ENCODE results near the gene ZNF682. TPM values are rescaled to one million over a fixed set of nuclear protein-coding genes. Genes with fewer than 3 reads are reported as not detected.

The ZNF682 gene
- total and polyA plus RNA-seq, 2 of the 8 experiments (the other 6 are each of a cell fraction or from before 2014, with no cell fraction given) = 4.3 to 27.5 TPM

- CTCF ChIA-PET (ENCODE audit: partially characterized antibody) = no interaction called here
- H3K27ac ChIP-seq (ENCODE audit: low read depth, low read length) = no peak overlapping the region
- WGBS, 2 experiments (ENCODE audit: extremely low coverage in 1 of 2, insufficient coverage in 1 of 2, insufficient read length in 1 of 2, insufficient replicate concordance in 2 of 2, low coverage in 1 of 2, low lambda C conversion rate in 2 of 2, missing lambda C conversion rate in 1 of 2) = 97% methylated on average over 6 of the region's 6 CpGs; no CpG with 5 or more reads in 1 of the 2 experiments
- no peaks in the 10 kb centered on the region for H3K27me3 ChIP-seq (replicated peaks in 1 of 4; ENCODE audit: control insufficient read depth in 3 of 4, extremely low read depth in 1 of 4, insufficient read depth in 3 of 4, low read length in 3 of 4)
- H4K20me1 ChIP-seq (replicated peaks in 1 of 2; ENCODE audit: control insufficient read depth in 1 of 2, insufficient read depth in 2 of 2, low read length in 2 of 2) = peaks cover 0 to 2% of the 10 kb centered on the region in 2 experiments
- H3K79me2 ChIP-seq (ENCODE audit: control insufficient read depth in 1 of 2, insufficient read depth in 2 of 2, low read length in 2 of 2) = peaks cover 0 to 21% of the 10 kb centered on the region in 2 experiments; a peak in 1 of 4 replicates
- H2AFZ ChIP-seq (ENCODE audit: low read length) = no peak overlapping the region
- H3K4me1 ChIP-seq (replicated peaks in 1 of 4; ENCODE audit: control insufficient read depth in 3 of 4, insufficient read depth in 4 of 4, low read length in 3 of 4) = no peaks in the 10 kb centered on the region
- H3K79me1 ChIP-seq (ENCODE audit: low read depth, low read length) = no peaks in the 10 kb centered on the region
- no peak overlapping the region for H4K8ac ChIP-seq (ENCODE audit: extremely low read depth, insufficient read depth, low read length)
- TF ChIP-seq TAF1 (IDR thresholded peaks at IDR 0.05; ENCODE audit: low read depth, low read length) (no peak), CTCF (IDR thresholded peaks at IDR 0.05; ENCODE audit: control extremely low read depth in 1 of 3, insufficient read depth in 1 of 3, low read depth in 1 of 3, low read length in 3 of 3) (no peak), MAX (IDR thresholded peaks at IDR 0.05) (no peak), HDAC2 (IDR thresholded peaks at IDR 0.05; ENCODE audit: borderline replicate concordance in 1 of 2, low read depth in 2 of 2, low read length in 2 of 2) (no peak), EGR1 (IDR thresholded peaks at IDR 0.05; ENCODE audit: borderline replicate concordance, low read depth, low read length) (no peak), POU5F1 (IDR thresholded peaks at IDR 0.05; ENCODE audit: low read depth, low read length) (no peak)
- H2BK5ac ChIP-seq (ENCODE audit: low read depth, low read length) = no peak overlapping the region
- no peak overlapping the region for H3K56ac ChIP-seq (replicated peaks; ENCODE audit: insufficient read length, low read depth, low read length)
- H3K23ac ChIP-seq (ENCODE audit: insufficient read length) = no peak overlapping the region
- H3K14ac ChIP-seq (ENCODE audit: insufficient read length) = no peak overlapping the region
- no peak overlapping the region for H3K18ac ChIP-seq (ENCODE audit: extremely low read depth, low read length)
- no peak overlapping the region for H3K4ac ChIP-seq (replicated peaks; ENCODE audit: insufficient read length, low read depth, low read length)
- H2AK5ac ChIP-seq (ENCODE audit: low read depth, low read length) = no peak overlapping the region
- H4K5ac ChIP-seq (ENCODE audit: insufficient read length, low read depth, low read length) = no peak overlapping the region
- no peak overlapping the region for H4K91ac ChIP-seq (replicated peaks; ENCODE audit: insufficient read length, low read length)
- no peak overlapping the region for H3K4me2 ChIP-seq (ENCODE audit: insufficient read depth in 1 of 2, low read depth in 2 of 2, low read length in 2 of 2)
- H3K4me3 ChIP-seq (ENCODE audit: extremely low read depth in 1 of 4, insufficient read depth in 2 of 4, low read depth in 3 of 4, low read length in 4 of 4) = no peak overlapping the region
- no peaks in the 10 kb centered on the region for H3K9me3 ChIP-seq (ENCODE audit: insufficient read depth in 2 of 2, low read depth in 1 of 2, low read length in 1 of 2)
- H2BK15ac ChIP-seq (ENCODE audit: low read length) = no peak overlapping the region
- DNase-seq (ENCODE audit: low read depth in 1 of 2, low spot score in 2 of 2) = no peak
- H2BK120ac ChIP-seq (replicated peaks; ENCODE audit: low read depth, low read length) = no peak overlapping the region
- no peak overlapping the region for H2BK12ac ChIP-seq (ENCODE audit: low read depth, low read length)
- H3K9ac ChIP-seq (replicated peaks in 1 of 4; ENCODE audit: extremely low read depth in 1 of 4, low read depth in 3 of 4, low read length in 3 of 4) = no peak overlapping the region
- POLR2A ChIA-PET (ENCODE audit: partially characterized antibody) = interaction anchor here (0.8 to 4.9 kb wide), 2 partner anchors 11 to 14 kb away, joined by 3 to 23 read pairs; partner anchors contain the start of gene ZNF682
- H2BK20ac ChIP-seq (ENCODE audit: low read length) = no peak overlapping the region
- peaks cover 0 to 23% (median 10%) of the 10 kb centered on the region in 4 experiments; a peak in 6 of 8 replicates for H3K36me3 ChIP-seq (ENCODE audit: control insufficient read depth in 2 of 4, insufficient read depth in 4 of 4, low read length in 3 of 4)
- no peaks in the 10 kb centered on the region for H3K23me2 ChIP-seq (ENCODE audit: low read depth, low read length)
- no peak for FAIRE-seq
Observed at GRCh38 chr19:20028611-20029010, 10.7 kb downstream of the ZNF682 start.
